Amygdala (tissue), 56 donors: Measurements from ENCODE around the gene PRTFDC1.
"Not testable (repeated sequence)": the region's sequence is repeated elsewhere in the genome, so short reads cannot be mapped to it uniquely, and the experiment has no call there.

ENCODE experiments used
- DNase-seq, 56 donors: peaks; one replicate each; lab custom pipeline; 2025; lab: John Stamatoyannopoulos, UW

The PRTFDC1 gene, protein sequence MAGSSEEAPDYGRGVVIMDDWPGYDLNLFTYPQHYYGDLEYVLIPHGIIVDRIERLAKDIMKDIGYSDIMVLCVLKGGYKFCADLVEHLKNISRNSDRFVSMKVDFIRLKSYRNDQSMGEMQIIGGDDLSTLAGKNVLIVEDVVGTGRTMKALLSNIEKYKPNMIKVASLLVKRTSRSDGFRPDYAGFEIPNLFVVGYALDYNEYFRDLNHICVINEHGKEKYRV

GRCh38 chr10:24952143-24952706, at the start of gene PRTFDC1:
PRTFDC1 (minus strand) TSS chr10:24952606; CDS start chr10:24952575, 31 bp downstream.
- peak in 47 of 56 donors; percentile 29 to 82 (median 65) for DNase-seq

- DNase-seq: no peak
Measured at GRCh38 chr10:24998044-24998443, 45.6 kb upstream of the PRTFDC1 start.

DNA sequence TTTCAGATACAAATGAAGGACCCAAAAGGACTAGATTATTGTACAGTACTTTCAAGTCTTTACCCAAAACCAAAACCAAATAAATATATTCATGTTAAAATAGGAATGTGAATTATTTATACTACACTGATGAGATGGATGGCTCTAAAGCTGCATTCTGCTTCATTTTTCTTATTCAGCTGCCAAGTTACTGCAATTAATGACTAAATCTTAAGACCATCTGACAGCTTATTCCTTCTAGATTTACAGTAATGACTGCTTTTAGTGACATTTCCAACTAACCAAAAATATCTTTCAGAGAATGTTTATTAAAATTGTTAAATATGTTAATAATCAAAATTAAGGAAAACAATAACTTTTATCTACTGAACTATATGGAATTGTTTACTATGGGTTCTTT, 42.7 kb upstream of the PRTFDC1 start:
- no peak for DNase-seq

DNA sequence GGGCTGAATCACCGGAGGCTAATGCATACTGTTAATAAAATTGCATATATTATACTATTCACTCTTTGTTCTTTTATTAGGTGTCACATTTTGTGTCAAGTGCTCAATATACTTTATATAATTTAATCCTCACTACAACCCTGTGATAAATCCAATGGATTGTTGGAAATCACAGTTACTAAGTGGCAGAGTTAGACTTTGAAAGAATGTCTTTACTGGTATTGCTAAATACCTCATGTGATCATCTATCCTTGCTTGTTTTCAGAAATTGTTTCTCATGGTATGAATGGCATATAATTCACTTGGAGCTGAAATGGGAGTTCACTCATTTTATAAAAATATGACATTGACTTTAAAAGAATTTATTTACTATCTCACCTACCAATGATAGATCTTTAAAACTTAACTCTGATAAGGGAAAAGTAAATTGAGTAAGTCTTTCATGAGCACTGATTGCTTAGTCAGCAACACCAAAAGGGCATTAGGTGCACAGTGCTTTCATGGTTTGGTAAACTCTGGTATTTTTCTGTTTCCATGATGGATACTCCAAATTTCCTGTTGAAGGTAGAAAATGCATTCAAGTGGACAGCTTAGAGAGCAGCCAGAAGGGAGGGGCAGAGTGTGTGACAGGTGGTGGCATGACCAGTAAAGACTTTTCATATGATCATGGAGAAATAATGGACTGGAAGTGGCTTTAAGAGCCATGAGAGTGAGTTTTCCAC, 41.0 kb upstream of the PRTFDC1 start:
- no peak for DNase-seq

DNA sequence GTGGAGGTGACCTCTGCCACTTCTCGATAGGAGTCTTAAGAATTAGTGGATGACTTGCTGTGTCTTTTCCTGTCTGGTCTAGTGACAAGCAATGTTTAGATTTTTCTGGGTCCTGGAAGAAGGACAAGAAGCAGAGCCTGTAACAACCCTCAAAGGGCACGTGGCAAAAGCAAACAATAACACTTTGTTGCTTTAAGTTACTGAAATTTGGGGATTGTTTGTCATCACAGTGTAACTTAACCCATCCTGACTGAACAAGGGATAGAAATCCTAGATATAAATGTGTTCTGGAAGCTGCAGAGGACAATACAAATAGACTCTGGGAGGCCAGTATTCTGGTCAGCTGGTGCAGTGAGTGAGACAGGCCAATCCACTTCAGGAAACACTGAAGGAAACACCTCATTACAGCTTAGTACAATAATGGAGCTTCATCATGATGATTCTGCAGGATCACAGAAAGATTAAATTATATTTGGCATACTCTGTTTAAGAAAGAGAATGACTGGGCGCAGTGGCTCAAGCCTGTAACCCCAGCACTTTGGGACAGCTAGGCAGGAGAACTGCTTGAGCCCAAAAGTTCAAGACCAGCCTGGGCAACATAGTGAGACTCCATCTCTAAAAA, 40.2 kb upstream of the PRTFDC1 start:
- no peak for DNase-seq

DNA sequence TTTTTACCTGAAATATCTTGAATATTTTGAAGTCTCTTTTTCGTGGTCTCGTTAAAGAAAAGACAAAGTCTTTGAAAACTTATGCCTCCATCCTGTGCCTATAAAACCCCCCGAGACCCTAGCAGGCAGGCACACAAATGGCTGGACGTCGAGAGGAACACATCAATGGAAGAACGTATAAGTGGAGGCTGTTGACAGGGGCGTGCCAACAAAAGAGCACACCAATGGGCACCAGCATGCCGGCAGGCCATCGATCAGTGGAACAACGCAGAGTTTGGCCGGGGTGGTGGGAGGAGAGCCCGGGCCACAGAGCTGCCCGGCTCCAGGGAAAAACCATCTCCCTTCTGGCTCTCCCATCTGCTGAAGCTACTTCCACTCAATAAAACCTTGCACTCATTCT, 38.9 kb upstream of the PRTFDC1 start:
- no peak for DNase-seq

DNA sequence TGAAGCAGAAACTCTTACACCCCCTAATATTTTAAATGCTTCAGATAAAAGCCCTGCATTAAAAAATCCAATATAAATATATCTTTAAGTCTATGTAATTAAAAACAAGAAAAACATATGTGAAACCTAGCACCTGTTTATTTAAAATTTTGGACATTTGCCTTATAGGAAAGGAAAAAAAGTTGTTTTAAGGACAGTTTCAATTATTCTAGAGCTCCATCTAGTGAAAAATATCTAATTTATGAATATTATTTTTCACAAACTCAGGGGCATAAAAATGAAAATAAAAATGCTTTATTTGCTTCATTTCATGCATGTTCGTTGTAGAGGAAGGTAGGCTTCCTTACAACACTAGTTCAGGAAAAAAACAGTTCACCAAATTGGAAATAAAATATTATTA, 37.5 kb upstream of the PRTFDC1 start:
- no peak for DNase-seq

- peak in 16 of 56 donors; percentile 2 to 42 (median 14) for DNase-seq
Measured at GRCh38 chr10:24988831-24989640, 36.6 kb upstream of the PRTFDC1 start.

DNA sequence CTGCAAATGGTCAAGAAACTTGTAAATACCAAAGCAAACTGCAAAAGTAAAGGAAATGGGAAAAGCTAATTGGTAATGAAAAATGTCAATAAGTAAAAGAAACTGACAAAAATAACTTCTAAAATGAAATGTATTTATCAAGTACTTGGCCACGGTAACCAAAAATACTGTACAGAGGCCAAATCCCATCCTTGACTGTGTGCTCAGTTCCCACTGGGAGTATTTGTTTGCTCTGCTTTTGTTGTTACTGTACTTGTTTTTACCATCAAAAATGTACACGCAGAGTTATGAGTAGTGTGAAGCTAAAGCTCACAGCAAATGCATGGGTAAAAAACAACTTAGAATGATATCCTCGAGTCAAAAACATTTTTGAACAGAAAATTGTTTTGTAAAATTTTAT, 32.5 kb upstream of the PRTFDC1 start:
- DNase-seq: no peak

DNA sequence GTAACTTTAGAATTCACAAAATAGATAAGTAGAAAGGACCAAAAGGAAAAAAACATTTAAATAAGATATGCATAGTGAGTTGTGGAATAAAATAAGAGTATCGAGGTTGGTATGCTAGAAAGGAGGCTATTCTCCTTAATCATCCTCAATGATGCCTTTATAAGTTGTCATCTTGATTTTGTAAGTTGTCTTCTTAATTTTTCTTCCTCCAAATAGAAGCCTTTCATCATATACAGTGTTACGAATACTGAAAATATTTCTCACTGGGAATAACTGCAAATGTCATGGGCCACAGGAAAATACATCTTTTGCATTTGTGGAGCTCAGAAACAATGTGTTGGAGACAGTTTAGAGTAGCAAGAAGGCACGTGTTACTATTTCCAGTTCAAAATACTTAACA, 31.5 kb upstream of the PRTFDC1 start:
- DNase-seq: no peak

- no peak for DNase-seq
Measured at GRCh38 chr10:24983130-24983529, 30.7 kb upstream of the PRTFDC1 start.

DNA sequence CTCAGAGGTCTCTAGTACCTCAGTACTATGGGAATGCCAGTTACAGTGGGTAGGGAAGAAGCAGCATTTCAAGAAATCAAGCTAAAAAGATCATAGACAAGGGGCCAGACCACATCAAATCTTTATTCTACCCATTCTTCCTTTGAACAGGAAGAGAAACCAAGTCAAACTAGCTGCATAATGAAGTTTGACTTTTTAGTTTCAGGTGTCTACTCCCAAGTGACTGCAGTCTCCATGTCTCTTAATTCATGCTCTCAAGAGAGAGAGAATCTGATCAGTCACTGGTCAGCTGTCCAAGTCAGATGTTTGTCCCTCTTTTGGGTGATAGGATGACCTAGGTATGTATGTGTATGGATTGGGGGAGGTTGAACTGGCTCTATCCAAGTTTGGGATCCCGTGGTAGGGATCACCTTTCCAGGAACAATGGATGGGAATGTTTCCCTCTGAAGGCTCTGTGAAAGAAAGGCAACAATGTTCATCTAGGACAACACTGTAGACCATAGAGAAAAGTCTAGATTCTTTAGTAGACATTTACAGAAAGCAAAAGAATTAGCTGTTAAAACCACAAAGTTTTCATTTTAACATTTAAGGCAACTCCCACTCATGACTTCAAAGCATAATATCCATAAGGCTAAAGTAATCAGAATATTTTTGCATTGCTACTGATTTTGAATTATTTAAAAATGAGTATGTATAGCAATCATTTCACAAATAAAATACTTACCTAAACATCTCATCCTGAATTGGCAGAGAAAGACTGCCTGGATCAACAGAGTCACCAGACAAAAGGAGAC, 30.1 kb upstream of the PRTFDC1 start:
- no peak for DNase-seq

GRCh38 chr10:24981161-24981710, 28.8 kb upstream of the PRTFDC1 start:
- no peak for DNase-seq

DNA sequence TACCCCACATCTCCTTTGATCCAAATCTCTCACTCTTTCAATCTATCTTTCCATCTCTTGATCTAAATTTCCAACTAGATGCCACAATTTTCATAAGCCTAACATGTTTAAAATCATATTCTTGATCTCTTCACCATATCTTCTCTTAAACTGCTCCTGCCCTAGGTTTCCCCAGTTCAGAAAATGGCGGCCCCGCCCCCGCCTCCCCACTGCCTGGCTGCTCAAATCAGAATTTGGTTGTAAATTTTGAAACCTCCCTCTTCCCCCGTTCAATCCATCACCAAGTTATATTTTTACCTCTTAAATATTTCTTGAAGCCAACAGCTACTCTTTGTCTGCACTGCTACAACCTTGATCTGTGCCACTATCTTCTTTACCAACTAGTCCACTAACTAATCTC, 27.3 kb upstream of the PRTFDC1 start:
- no peak for DNase-seq

GRCh38 chr10:24974976-24975375, 22.6 kb upstream of the PRTFDC1 start:
- DNase-seq: no peak

DNA sequence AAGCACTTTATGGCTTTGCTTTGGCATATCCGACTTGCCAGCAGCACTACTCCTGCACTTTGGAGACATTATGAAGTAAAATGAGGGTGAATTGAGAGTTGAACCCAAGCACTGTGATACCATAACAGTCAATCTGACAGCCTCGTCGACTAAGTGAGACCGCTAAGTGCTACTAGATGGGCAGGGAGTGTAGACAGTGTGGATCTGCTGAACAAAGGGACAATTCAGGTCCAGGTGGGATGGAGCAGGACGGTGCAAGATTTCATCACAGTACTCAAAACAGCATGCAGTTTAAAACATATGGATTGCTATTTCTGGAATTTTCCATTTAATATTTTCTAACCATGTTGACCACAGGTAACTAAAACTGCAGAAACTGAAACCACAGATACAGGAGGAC, 20.8 kb upstream of the PRTFDC1 start:
- DNase-seq: no peak

GRCh38 chr10:24971374-24971773, 19.0 kb upstream of the PRTFDC1 start:
- no peak for DNase-seq

GRCh38 chr10:24969841-24970281, 17.5 kb upstream of the PRTFDC1 start:
- no peak for DNase-seq

DNA sequence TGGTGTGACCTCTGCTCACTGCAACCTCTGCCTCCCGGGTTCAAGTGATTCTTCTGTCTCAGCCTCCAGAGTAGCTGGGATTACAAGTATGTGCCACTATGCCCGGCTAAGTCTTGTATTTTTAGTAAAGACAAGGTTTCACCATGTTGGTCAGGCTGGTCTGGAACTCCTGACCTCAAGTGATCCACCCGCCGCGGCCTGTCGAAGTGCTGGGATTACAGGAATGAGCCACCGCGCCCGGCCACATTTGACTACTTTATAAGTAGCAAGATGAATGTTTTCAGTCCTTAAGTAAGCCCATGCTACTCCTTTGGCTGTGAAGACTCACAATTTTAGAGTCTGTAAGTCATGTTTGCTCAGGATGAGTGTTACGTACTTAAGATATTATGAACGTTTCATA, 16.5 kb upstream of the PRTFDC1 start:
- not testable (repeated sequence) for DNase-seq
